Measurements from ENCODE around the gene PGAP6.

Gene PGAP6

GRCh38 chr16:381789-382717 lies at the start of gene PGAP6:
Gene PGAP6 (minus strand): TSS chr16:381978. CDS start chr16:381821, 157 bp downstream.
- Histone ChIP-seq H3K4me1 (ENCODE audit: insufficient read depth, insufficient read length) (peaks cover 26% of the 10 kb centered on the region), H3K9ac (ENCODE audit: insufficient read length, low read depth) (peak within 1 kb of the TSS; percentile 99), H3K27me3 (ENCODE audit: insufficient read depth, insufficient read length) (no peaks in the 10 kb centered on the region), H3K4me3 (ENCODE audit: insufficient read length, low read depth) (peak within 1 kb of the TSS; percentile 93), H3K36me3 (ENCODE audit: insufficient read depth, insufficient read length, low read length) (peaks cover 9% of the 10 kb centered on the region), H3K9me3 (ENCODE audit: insufficient read depth, low read length) (no peaks in the 10 kb centered on the region)
- TF ChIP-seq YY1 (IDR thresholded peaks at IDR 0.05; ENCODE audit: insufficient read depth, insufficient read length) = no peak
- no peak for TF ChIP-seq SUZ12 (IDR thresholded peaks at IDR 0.05; ENCODE audit: extremely low read depth, insufficient read depth, insufficient read length)
- TF ChIP-seq ZNF274 (IDR thresholded peaks at IDR 0.05; ENCODE audit: low read depth, low read length) = no peak
- no peak for DNase-seq (ENCODE audit: low read depth, low spot score)

DNA sequence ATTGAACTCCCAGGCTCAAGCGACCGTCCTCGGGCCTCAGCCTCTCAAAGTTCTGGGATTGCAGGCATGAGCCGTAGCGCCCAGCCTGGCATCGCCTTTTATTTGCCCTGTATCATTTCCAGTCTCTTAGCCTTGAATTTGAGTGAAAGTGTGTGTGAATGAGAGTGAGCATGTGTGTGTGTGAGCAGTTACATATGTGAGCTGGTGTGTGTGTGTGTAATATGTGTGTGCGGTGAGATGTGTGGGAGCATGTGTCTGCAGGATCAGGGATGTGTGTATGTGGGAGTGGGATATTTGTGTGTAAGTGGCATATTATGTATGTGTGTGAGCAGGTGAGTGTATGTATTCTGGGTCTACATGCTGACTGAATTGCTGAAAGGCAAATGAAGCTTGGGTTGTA lies 49.1 kb upstream of the PGAP6 start:
- Histone ChIP-seq H3K4me3 (ENCODE audit: insufficient read length, low read depth) (no peak overlapping the region), H3K36me3 (ENCODE audit: insufficient read depth, insufficient read length, low read length) (peaks cover 13% of the 10 kb centered on the region), H3K9ac (ENCODE audit: insufficient read length, low read depth) (no peak overlapping the region), H3K4me1 (ENCODE audit: insufficient read depth, insufficient read length) (no peaks in the 10 kb centered on the region), H3K9me3 (ENCODE audit: insufficient read depth, low read length) (no peaks in the 10 kb centered on the region), H3K27me3 (ENCODE audit: insufficient read depth, insufficient read length) (peaks cover 14% of the 10 kb centered on the region)
- TF ChIP-seq YY1 (IDR thresholded peaks at IDR 0.05; ENCODE audit: insufficient read depth, insufficient read length) = no peak
- TF ChIP-seq SUZ12 (IDR thresholded peaks at IDR 0.05; ENCODE audit: extremely low read depth, insufficient read depth, insufficient read length) = no peak
- TF ChIP-seq ZNF274 (IDR thresholded peaks at IDR 0.05; ENCODE audit: low read depth, low read length) = no peak
- DNase-seq (ENCODE audit: low read depth, low spot score) = no peak

DNA sequence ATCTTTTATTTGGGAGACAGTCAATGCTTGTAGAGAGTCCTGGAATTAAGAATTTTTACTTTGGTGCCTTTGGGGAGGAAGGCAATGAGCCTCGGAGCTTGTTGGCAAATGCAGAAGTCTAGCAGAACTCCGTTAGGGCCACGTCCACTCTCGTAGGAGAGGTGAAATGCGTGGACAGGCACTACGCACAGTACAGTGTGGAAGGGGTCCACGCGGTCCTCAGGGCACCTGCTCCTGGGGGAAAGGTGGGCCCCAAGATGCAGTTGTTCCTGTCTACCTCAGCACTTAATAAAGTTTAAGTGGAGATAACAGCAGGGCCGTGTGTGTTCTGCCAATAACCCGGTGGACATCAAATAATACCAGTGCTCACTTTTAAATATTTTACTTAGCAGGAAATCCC lies 45.5 kb upstream of the PGAP6 start:
- DNase-seq (ENCODE audit: low read depth, low spot score) = no peak
- H3K9me3 ChIP-seq (ENCODE audit: insufficient read depth, low read length) = no peaks in the 10 kb centered on the region
- peaks cover 13% of the 10 kb centered on the region for H3K36me3 ChIP-seq (ENCODE audit: insufficient read depth, insufficient read length, low read length)
- peak overlapping the region; percentile 97 for H3K9ac ChIP-seq (ENCODE audit: insufficient read length, low read depth)
- H3K4me3 ChIP-seq (ENCODE audit: insufficient read length, low read depth) = peak overlapping the region; percentile 79
- TF ChIP-seq YY1 (IDR thresholded peaks at IDR 0.05; ENCODE audit: insufficient read depth, insufficient read length) (no peak), SUZ12 (IDR thresholded peaks at IDR 0.05; ENCODE audit: extremely low read depth, insufficient read depth, insufficient read length) (no peak), ZNF274 (IDR thresholded peaks at IDR 0.05; ENCODE audit: low read depth, low read length) (no peak)
- peaks cover 35% of the 10 kb centered on the region for H3K27me3 ChIP-seq (ENCODE audit: insufficient read depth, insufficient read length)
- peaks cover 6% of the 10 kb centered on the region for H3K4me1 ChIP-seq (ENCODE audit: insufficient read depth, insufficient read length)

DNA sequence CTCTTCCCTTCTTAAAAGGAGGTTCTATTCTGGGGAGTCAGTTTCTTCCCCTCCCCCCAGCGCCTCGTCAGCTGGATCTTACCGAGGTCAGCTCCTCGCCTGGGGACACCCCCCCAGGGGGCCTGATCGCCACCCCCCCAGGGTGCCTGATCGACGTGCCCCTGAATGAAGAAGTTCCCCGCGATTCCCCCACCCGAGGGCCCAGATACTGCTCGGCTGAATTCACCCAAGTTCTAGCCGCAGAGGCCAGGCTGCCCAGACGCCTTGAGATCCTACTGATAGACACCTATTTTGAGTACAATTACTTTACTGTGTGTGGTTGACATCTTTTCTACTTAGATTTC lies 45.1 kb upstream of the PGAP6 start:
- H3K4me3 ChIP-seq (ENCODE audit: insufficient read length, low read depth) = peak overlapping the region; percentile 79
- peaks cover 13% of the 10 kb centered on the region for H3K36me3 ChIP-seq (ENCODE audit: insufficient read depth, insufficient read length, low read length)
- peak overlapping the region; percentile 97 for H3K9ac ChIP-seq (ENCODE audit: insufficient read length, low read depth)
- DNase-seq (ENCODE audit: low read depth, low spot score) = no peak
- TF ChIP-seq ZNF274 (IDR thresholded peaks at IDR 0.05; ENCODE audit: low read depth, low read length) (no peak), YY1 (IDR thresholded peaks at IDR 0.05; ENCODE audit: insufficient read depth, insufficient read length) (no peak), SUZ12 (IDR thresholded peaks at IDR 0.05; ENCODE audit: extremely low read depth, insufficient read depth, insufficient read length) (no peak)
- no peaks in the 10 kb centered on the region for H3K9me3 ChIP-seq (ENCODE audit: insufficient read depth, low read length)
- H3K4me1 ChIP-seq (ENCODE audit: insufficient read depth, insufficient read length) = peaks cover 6% of the 10 kb centered on the region
- peaks cover 35% of the 10 kb centered on the region for H3K27me3 ChIP-seq (ENCODE audit: insufficient read depth, insufficient read length)

- peaks cover 6% of the 10 kb centered on the region for H3K4me1 ChIP-seq (ENCODE audit: insufficient read depth, insufficient read length)
- DNase-seq (ENCODE audit: low read depth, low spot score) = no peak
- H3K9me3 ChIP-seq (ENCODE audit: insufficient read depth, low read length) = no peaks in the 10 kb centered on the region
- H3K36me3 ChIP-seq (ENCODE audit: insufficient read depth, insufficient read length, low read length) = peaks cover 13% of the 10 kb centered on the region
- peak overlapping the region; percentile 79 for H3K4me3 ChIP-seq (ENCODE audit: insufficient read length, low read depth)
- peaks cover 35% of the 10 kb centered on the region for H3K27me3 ChIP-seq (ENCODE audit: insufficient read depth, insufficient read length)
- peak overlapping the region; percentile 97 for H3K9ac ChIP-seq (ENCODE audit: insufficient read length, low read depth)
- TF ChIP-seq SUZ12 (IDR thresholded peaks at IDR 0.05; ENCODE audit: extremely low read depth, insufficient read depth, insufficient read length) = no peak
- no peak for TF ChIP-seq ZNF274 (IDR thresholded peaks at IDR 0.05; ENCODE audit: low read depth, low read length)
- TF ChIP-seq YY1 (IDR thresholded peaks at IDR 0.05; ENCODE audit: insufficient read depth, insufficient read length) = no peak
These were observed 44.5 kb upstream of the PGAP6 start for GRCh38 chr16:426115-426905.

GRCh38 chr16:425740-426114 lies 43.9 kb upstream of the PGAP6 start:
- peaks cover 35% of the 10 kb centered on the region for H3K27me3 ChIP-seq (ENCODE audit: insufficient read depth, insufficient read length)
- TF ChIP-seq SUZ12 (IDR thresholded peaks at IDR 0.05; ENCODE audit: extremely low read depth, insufficient read depth, insufficient read length) (no peak), YY1 (IDR thresholded peaks at IDR 0.05; ENCODE audit: insufficient read depth, insufficient read length) (no peak)
- H3K36me3 ChIP-seq (ENCODE audit: insufficient read depth, insufficient read length, low read length) = peaks cover 13% of the 10 kb centered on the region
- H3K4me1 ChIP-seq (ENCODE audit: insufficient read depth, insufficient read length) = peaks cover 6% of the 10 kb centered on the region
- no peaks in the 10 kb centered on the region for H3K9me3 ChIP-seq (ENCODE audit: insufficient read depth, low read length)
- peak overlapping the region; percentile 97 for H3K9ac ChIP-seq (ENCODE audit: insufficient read length, low read depth)
- peak overlapping the region; percentile 79 for H3K4me3 ChIP-seq (ENCODE audit: insufficient read length, low read depth)
- DNase-seq (ENCODE audit: low read depth, low spot score) = no peak
